ENCODE measurements around the gene TCF4. TPM values are rescaled to one million over a fixed set of nuclear protein-coding genes. Genes with fewer than 3 reads are reported as not detected.

TCF4 gene
- total and polyA plus RNA-seq, 4 donors: 4.3 to 15.3 (median 11.5) TPM

DNA sequence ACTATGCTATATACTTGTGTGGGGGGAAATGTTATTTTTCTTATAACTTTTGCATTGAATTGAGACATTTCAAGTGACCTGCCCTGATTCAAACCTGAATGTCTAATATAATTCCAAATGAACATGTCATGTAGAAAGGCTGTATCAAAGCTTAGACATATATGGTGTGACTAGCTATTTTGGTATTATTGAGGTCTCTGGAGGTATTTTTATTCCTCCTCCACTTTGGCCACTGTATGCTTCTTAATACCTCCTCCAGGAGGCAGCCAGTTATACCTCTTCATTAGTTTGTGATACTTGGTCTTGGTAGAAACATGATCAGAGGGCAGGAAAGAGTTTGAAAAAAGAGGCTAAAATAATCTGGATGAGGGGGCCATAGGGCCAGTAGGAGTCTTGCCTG lies 217.1 kb downstream of the TCF4 start (continued):
- TF ChIP-seq, protein P1, sequence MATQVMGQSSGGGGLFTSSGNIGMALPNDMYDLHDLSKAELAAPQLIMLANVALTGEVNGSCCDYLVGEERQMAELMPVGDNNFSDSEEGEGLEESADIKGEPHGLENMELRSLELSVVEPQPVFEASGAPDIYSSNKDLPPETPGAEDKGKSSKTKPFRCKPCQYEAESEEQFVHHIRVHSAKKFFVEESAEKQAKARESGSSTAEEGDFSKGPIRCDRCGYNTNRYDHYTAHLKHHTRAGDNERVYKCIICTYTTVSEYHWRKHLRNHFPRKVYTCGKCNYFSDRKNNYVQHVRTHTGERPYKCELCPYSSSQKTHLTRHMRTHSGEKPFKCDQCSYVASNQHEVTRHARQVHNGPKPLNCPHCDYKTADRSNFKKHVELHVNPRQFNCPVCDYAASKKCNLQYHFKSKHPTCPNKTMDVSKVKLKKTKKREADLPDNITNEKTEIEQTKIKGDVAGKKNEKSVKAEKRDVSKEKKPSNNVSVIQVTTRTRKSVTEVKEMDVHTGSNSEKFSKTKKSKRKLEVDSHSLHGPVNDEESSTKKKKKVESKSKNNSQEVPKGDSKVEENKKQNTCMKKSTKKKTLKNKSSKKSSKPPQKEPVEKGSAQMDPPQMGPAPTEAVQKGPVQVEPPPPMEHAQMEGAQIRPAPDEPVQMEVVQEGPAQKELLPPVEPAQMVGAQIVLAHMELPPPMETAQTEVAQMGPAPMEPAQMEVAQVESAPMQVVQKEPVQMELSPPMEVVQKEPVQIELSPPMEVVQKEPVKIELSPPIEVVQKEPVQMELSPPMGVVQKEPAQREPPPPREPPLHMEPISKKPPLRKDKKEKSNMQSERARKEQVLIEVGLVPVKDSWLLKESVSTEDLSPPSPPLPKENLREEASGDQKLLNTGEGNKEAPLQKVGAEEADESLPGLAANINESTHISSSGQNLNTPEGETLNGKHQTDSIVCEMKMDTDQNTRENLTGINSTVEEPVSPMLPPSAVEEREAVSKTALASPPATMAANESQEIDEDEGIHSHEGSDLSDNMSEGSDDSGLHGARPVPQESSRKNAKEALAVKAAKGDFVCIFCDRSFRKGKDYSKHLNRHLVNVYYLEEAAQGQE (IDR thresholded peaks at IDR 0.05): no peak
- no peak for TF ChIP-seq NR2F2 (IDR thresholded peaks at IDR 0.05)
- no peak for TF ChIP-seq FOXA2 (IDR thresholded peaks at IDR 0.05)

- no peak for TF ChIP-seq JUND (IDR thresholded peaks at IDR 0.05)
- no peak for TF ChIP-seq GABPA (IDR thresholded peaks at IDR 0.05 in 1 of 2, conservative IDR thresholded peaks at IDR 0.05 in 1 of 2)
- TF ChIP-seq, protein P2, sequence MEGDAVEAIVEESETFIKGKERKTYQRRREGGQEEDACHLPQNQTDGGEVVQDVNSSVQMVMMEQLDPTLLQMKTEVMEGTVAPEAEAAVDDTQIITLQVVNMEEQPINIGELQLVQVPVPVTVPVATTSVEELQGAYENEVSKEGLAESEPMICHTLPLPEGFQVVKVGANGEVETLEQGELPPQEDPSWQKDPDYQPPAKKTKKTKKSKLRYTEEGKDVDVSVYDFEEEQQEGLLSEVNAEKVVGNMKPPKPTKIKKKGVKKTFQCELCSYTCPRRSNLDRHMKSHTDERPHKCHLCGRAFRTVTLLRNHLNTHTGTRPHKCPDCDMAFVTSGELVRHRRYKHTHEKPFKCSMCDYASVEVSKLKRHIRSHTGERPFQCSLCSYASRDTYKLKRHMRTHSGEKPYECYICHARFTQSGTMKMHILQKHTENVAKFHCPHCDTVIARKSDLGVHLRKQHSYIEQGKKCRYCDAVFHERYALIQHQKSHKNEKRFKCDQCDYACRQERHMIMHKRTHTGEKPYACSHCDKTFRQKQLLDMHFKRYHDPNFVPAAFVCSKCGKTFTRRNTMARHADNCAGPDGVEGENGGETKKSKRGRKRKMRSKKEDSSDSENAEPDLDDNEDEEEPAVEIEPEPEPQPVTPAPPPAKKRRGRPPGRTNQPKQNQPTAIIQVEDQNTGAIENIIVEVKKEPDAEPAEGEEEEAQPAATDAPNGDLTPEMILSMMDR (IDR thresholded peaks at IDR 0.05; ENCODE audit: low read depth, low read length, missing input control): no peak
- TF ChIP-seq, protein P1 (IDR thresholded peaks at IDR 0.05): no peak
- no peak for TF ChIP-seq TAF1 (conservative IDR thresholded peaks at IDR 0.05)
- TF ChIP-seq FOXA2 (IDR thresholded peaks at IDR 0.05): no peak
- TF ChIP-seq HNF4A (conservative IDR thresholded peaks at IDR 0.05): no peak
- TF ChIP-seq YY1 (IDR thresholded peaks at IDR 0.05): no peak
- no peak for TF ChIP-seq FOXA1 (IDR thresholded peaks at IDR 0.05)
- TF ChIP-seq, protein P3, sequence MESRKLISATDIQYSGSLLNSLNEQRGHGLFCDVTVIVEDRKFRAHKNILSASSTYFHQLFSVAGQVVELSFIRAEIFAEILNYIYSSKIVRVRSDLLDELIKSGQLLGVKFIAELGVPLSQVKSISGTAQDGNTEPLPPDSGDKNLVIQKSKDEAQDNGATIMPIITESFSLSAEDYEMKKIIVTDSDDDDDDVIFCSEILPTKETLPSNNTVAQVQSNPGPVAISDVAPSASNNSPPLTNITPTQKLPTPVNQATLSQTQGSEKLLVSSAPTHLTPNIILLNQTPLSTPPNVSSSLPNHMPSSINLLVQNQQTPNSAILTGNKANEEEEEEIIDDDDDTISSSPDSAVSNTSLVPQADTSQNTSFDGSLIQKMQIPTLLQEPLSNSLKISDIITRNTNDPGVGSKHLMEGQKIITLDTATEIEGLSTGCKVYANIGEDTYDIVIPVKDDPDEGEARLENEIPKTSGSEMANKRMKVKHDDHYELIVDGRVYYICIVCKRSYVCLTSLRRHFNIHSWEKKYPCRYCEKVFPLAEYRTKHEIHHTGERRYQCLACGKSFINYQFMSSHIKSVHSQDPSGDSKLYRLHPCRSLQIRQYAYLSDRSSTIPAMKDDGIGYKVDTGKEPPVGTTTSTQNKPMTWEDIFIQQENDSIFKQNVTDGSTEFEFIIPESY (IDR thresholded peaks at IDR 0.05): no peak
- Histone ChIP-seq H3K4me3 (ENCODE audit: low read depth in 1 of 3, low read length in 3 of 3) (no peak overlapping the region), H3K9me3 (ENCODE audit: control insufficient read depth in 4 of 4, low read length in 3 of 4) (no peaks in the 10 kb centered on the region), H3K27me3 (ENCODE audit: control insufficient read depth in 4 of 4, insufficient read depth in 4 of 4, low read length in 3 of 4) (no peaks in the 10 kb centered on the region), H3K9ac (ENCODE audit: low read depth in 1 of 2, low read length in 2 of 2) (no peak overlapping the region), H3K27ac (ENCODE audit: low read depth in 1 of 2, low read length in 2 of 2) (no peak overlapping the region), H3K4me1 (ENCODE audit: control insufficient read depth in 4 of 4, insufficient read depth in 4 of 4, low read length in 3 of 4) (no peaks in the 10 kb centered on the region), H3K36me3 (ENCODE audit: control insufficient read depth in 4 of 4, insufficient read depth in 3 of 4, low read depth in 1 of 4, low read length in 3 of 4) (no peaks in the 10 kb centered on the region)
- DNase-seq (ENCODE audit: low spot score): no peak
- 96% methylated on average over 2 of the region's 2 CpGs for WGBS
Measured at GRCh38 chr18:55369346-55369745, 218.6 kb downstream of the TCF4 start.
